ENCODE results near the gene TIMM10.

Gene TIMM10

DNA sequence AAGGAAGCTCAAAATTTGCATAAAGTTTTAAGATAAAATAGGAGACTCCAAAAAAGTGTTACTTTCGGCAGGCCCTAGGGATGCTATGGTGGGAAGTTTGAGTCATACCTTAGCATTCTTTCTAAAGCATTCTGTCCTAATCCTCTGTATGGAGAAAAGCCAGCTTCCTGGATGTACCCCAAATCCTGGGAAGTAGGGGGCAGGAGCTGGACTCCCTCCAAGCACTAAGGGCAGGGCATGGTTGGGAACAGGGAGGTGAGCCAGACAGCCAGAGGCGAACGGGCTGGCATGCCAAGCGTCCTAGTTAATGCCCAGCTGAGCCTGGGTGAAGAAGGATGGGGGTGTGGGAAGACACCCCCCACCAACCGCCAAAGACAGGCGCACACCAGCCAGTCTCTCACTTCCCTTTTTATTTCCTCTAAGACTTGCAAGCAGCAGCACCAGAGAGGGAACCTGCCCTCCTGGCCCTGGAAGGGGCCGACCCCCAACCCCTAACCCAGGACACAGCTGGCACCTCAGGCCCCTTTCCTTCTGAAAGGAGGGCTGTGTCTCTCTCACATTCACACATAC lies 46.3 kb downstream of the TIMM10 start:
- DNase-seq (ENCODE audit: low read depth in 2 of 2), result no peak

GRCh38 chr11:57483562-57483918 lies 47.0 kb downstream of the TIMM10 start:
- DNase-seq (ENCODE audit: low read depth in 2 of 2), result no peak

- DNase-seq (ENCODE audit: low read depth in 2 of 2), result peak; percentile 60 to 64
Measured at GRCh38 chr11:57482782-57483561, 47.6 kb downstream of the TIMM10 start.

DNA sequence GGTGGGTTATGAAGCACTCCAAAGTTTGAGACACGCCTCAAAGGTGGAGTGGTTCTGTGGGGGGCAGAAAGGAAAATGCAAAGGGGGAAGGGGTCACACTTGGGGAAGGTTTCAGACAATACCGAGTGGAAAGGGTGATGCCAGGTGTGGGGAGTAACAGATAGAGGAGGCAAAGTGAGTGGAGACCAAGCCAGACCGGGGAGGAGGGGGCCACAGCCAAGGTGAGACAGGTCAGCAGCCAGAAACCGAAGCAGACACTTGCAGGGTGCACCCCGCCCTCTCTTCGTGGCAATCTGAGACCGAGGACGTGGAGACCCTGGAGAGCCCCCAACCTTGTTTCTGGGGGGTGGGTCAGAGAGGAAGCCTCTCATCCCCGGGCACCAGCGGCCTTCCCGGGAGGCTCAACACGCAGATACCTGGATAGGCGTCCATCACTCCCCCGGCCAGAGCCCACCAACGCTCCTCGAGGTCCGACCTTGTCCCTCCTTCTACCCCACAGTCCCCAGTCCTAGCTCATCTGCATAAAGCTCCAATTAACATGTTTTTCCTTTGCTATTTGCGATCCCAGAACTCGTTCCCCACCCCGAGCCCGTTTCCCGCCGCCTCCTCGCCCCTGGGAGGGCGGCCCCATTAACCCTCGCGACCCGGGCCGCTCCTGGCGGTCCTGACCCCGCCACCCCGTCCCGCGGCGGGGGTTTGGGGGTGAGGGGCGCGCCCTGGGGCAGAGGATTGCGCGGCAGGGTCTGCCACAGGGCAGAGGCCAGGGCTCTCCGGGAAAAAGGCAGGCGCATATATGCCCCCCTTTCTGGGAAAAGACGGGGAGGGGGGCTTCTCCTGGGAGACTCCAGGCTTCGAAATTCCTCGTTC lies 48.4 kb downstream of the TIMM10 start:
- no peak for DNase-seq (ENCODE audit: low read depth in 2 of 2)

DNA sequence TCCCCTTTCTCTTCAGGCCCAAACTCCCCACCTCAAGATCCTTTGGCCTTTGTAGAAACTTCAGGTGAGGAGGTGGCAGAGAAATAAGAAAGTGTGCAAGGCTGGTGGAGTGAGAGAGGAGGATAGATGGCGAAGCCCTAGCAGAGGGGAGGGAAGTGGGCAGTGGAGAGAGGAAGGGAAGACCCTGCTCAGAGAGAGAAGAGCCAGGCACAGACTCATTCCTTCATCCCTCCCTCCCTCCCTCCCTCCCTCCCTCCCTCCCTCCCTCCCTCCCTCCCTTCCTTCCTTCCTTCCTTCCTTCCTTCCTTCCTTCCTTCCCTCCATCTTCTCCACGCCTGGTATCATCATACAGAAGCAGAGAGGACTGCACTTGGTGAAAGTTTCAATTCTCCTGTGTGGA lies 49.2 kb downstream of the TIMM10 start:
- DNase-seq (ENCODE audit: low read depth in 2 of 2), result no peak

GRCh38 chr11:57480409-57481137 lies 50.0 kb downstream of the TIMM10 start:
- DNase-seq (ENCODE audit: low read depth in 2 of 2), result peak; percentile 62 to 73

GRCh38 chr11:57479911-57480310 lies 50.6 kb downstream of the TIMM10 start:
- no peak for DNase-seq (ENCODE audit: low read depth in 2 of 2)

GRCh38 chr11:57479021-57479663 lies 51.4 kb downstream of the TIMM10 start:
- no peak for DNase-seq (ENCODE audit: low read depth in 2 of 2)
